Stimulated activated CD4-positive, alpha-beta T cell treated with anti-CD3 and anti-CD28 coated beads, Interleukin-1b, Interleukin-23, amount 100 ng/mL, for 24 hours (primary cell): ENCODE results near the gene HLF.
A peak's percentile ranks its signal among the peaks of the same experiment; 100 is the strongest.

ENCODE experiments used
- DNase-seq, 4 experiments: peaks; one replicate each; pipeline ENCODE4 v3.0.0-alpha.2; 2020; ENCODE audit warnings: low read depth in 4 of 4, low spot score in 1 of 4

HLF gene

GRCh38 chr17:55289978-55290377, 25.2 kb downstream of the HLF start:
- no peak for DNase-seq

- no peak for DNase-seq
Observed at GRCh38 chr17:55290492-55291113, 25.8 kb downstream of the HLF start.

- DNase-seq: no peak
Observed at GRCh38 chr17:55291114-55291507, 26.4 kb downstream of the HLF start.

- DNase-seq: no peak
Observed at GRCh38 chr17:55292094-55292493, 27.3 kb downstream of the HLF start.

- DNase-seq: no peak
Observed at GRCh38 chr17:55294042-55294751, 29.4 kb downstream of the HLF start.

- peak; percentile 12 to 39 (median 32) for DNase-seq
Observed at GRCh38 chr17:55295411-55296170, 30.8 kb downstream of the HLF start.

- no peak for DNase-seq
Observed at GRCh38 chr17:55296171-55296695, 31.5 kb downstream of the HLF start.

- no peak for DNase-seq
Observed at GRCh38 chr17:55296699-55297098, 31.9 kb downstream of the HLF start.

- DNase-seq: no peak
Observed at GRCh38 chr17:55298111-55298730, 33.5 kb downstream of the HLF start.

GRCh38 chr17:55299162-55299838, 34.5 kb downstream of the HLF start:
- no peak for DNase-seq

GRCh38 chr17:55299890-55300289, 35.1 kb downstream of the HLF start:
- no peak for DNase-seq

GRCh38 chr17:55300479-55301290, 35.9 kb downstream of the HLF start:
- no peak for DNase-seq

GRCh38 chr17:55301521-55302406, 37.0 kb downstream of the HLF start:
- DNase-seq: no peak

- no peak for DNase-seq
Observed at GRCh38 chr17:55302407-55302787, 37.6 kb downstream of the HLF start.

- no peak for DNase-seq
Observed at GRCh38 chr17:55303008-55303493, 38.3 kb downstream of the HLF start.

GRCh38 chr17:55303701-55304145, 39.0 kb downstream of the HLF start:
- no peak for DNase-seq

- no peak for DNase-seq
Observed at GRCh38 chr17:55304171-55304859, 39.6 kb downstream of the HLF start.
